HUES48 (cell line): ENCODE results near the gene UBE2E1.

Experiments used
- H3K27ac ChIP-seq: one replicate; pipeline ENCODE4 v1.7.0; 2013; ENCODE audit warnings: low read depth, low read length, inconsistent platforms
- H3K27me3 ChIP-seq: 2 replicates; pipeline ENCODE4 v1.6.1; 2013; ENCODE audit warnings: mild to moderate bottlenecking, low read length; ENCODE audit not compliant: control insufficient read depth, insufficient read depth
- H3K36me3 ChIP-seq: 2 replicates; pipeline ENCODE4 v1.6.1; 2013; ENCODE audit warnings: low read length; ENCODE audit not compliant: control insufficient read depth, insufficient read depth
- H3K4me1 ChIP-seq: 2 replicates; pipeline ENCODE4 v1.6.1; 2013; ENCODE audit warnings: mild to moderate bottlenecking, low read length; ENCODE audit not compliant: control insufficient read depth, insufficient read depth
- H3K4me3 ChIP-seq: 2 replicates; pipeline ENCODE4 v1.5.1; 2013; ENCODE audit warnings: mild to moderate bottlenecking, low read depth, low read length
- H3K9ac ChIP-seq: 2 replicates; pipeline ENCODE4 v1.6.1; 2013; ENCODE audit warnings: mild to moderate bottlenecking, low read depth, low read length, moderate library complexity
- H3K9me3 ChIP-seq: 2 replicates; pipeline ENCODE4 v1.6.1; 2013; ENCODE audit warnings: low read length; ENCODE audit not compliant: control insufficient read depth, insufficient read depth

Gene UBE2E1

GRCh38 chr3:23938688-23939087, 132.9 kb downstream of the UBE2E1 start:
- Histone ChIP-seq H3K9ac (no peak overlapping the region), H3K4me3 (no peak overlapping the region), H3K4me1 (peaks cover 3% of the 10 kb centered on the region), H3K9me3 (no peaks in the 10 kb centered on the region), H3K36me3 (no peaks in the 10 kb centered on the region), H3K27me3 (no peaks in the 10 kb centered on the region), H3K27ac (no peak overlapping the region)

- no peaks in the 10 kb centered on the region for H3K36me3 ChIP-seq
- H3K4me3 ChIP-seq = no peak overlapping the region
- H3K9me3 ChIP-seq = no peaks in the 10 kb centered on the region
- H3K9ac ChIP-seq = no peak overlapping the region
- H3K4me1 ChIP-seq = peaks cover 7% of the 10 kb centered on the region
- H3K27ac ChIP-seq = no peak overlapping the region
- H3K27me3 ChIP-seq = no peaks in the 10 kb centered on the region
Measured at GRCh38 chr3:23940775-23941174, 135.0 kb downstream of the UBE2E1 start.
